SK-N-SH (cell line): Measurements from ENCODE around the gene KSR2. TPM values are rescaled to one million over a fixed set of nuclear protein-coding genes. Genes with fewer than 3 reads are reported as not detected.

Experiments
- CTCF ChIA-PET: fragments of 300-600, 350-600 bp; formaldehyde crosslinking; extraction: SDS; loops from one replicate; lab custom pipeline; 2021; lab: Yijun Ruan, JAX
- POLR2A ChIA-PET: fragments of 350-600 bp; sonication (Branson Sonifier 250); formaldehyde crosslinking; extraction: SDS; loops from one replicate; lab custom pipeline; 2020; ENCODE audit warnings: antibody characterized with exemption, inconsistent platforms; lab: Yijun Ruan, JAX
- DNase-seq: peaks from one replicate; pipeline ENCODE4 v3.0.0; 2012
- H2AFZ ChIP-seq: fragments of 200-600 bp; sonication (generic); 2 replicates; pipeline ENCODE4 v1.8.1; 2016; ENCODE audit warnings: antibody characterized with exemption, mild to moderate bottlenecking, low read depth
- H3F3A ChIP-seq: fragments of 200-600 bp; sonication (generic); replicated peaks from 2 replicates; pipeline ENCODE3; 2016; ENCODE audit warnings: antibody characterized with exemption, mild to moderate bottlenecking; ENCODE audit not compliant: insufficient read depth
- H3K27ac ChIP-seq, 2 experiments: fragments of 200-500 bp in 1 of 2; fragments of 200-600 bp in 1 of 2; sonication (Bioruptor generic) in 1 of 2; sonication (generic), shearing (Covaris generic) in 1 of 2; 2 replicates each; pipeline versions ENCODE4 v1.5.1 to v1.6.1; 2014 to 2016; ENCODE audit warnings: low read depth in 2 of 2, inconsistent platforms in 1 of 2, low read length in 1 of 2, mild to moderate bottlenecking in 1 of 2, mixed read lengths in 1 of 2
- H3K27me3 ChIP-seq: fragments of 200-600 bp; sonication (generic), shearing (Covaris generic); 2 replicates; pipeline ENCODE4 v1.6.1; 2016; ENCODE audit warnings: mixed run types; ENCODE audit not compliant: insufficient read depth
- H3K36me3 ChIP-seq, 2 experiments: fragments of 200-500 bp in 1 of 2; fragments of 200-600 bp in 1 of 2; sonication (Bioruptor generic) in 1 of 2; sonication (generic) in 1 of 2; replicated peaks in 1 of 2; 2 replicates each; pipeline versions ENCODE3 to v1.5.1; 2014 to 2016; ENCODE audit warnings: low read length in 1 of 2, mild to moderate bottlenecking in 1 of 2; ENCODE audit not compliant: insufficient read depth in 2 of 2, control insufficient read depth in 1 of 2
- H3K4me1 ChIP-seq, 2 experiments: fragments of 200-500 bp in 1 of 2; fragments of 200-600 bp in 1 of 2; sonication (Bioruptor generic) in 1 of 2; sonication (generic), shearing (Covaris generic) in 1 of 2; 2 replicates each; pipeline versions ENCODE4 v1.5.1 to v1.6.1; 2014 to 2016; ENCODE audit warnings: low read depth in 1 of 2, low read length in 1 of 2, mixed run types in 1 of 2; ENCODE audit not compliant: insufficient read depth in 2 of 2, control insufficient read depth in 1 of 2
- H3K4me2 ChIP-seq: fragments of 200-600 bp; sonication (generic), shearing (Covaris generic); 2 replicates; pipeline ENCODE4 v1.6.1; 2017; ENCODE audit warnings: mixed run types
- H3K4me3 ChIP-seq, 2 experiments: fragments of 200-500 bp in 1 of 2; fragments of 200-600 bp in 1 of 2; sonication (Bioruptor generic) in 1 of 2; sonication (generic), shearing (Covaris generic) in 1 of 2; 2 replicates each; pipeline versions ENCODE4 v1.5.1 to v1.8.1; 2014 to 2016; ENCODE audit warnings: low read depth in 2 of 2, inconsistent platforms in 1 of 2, low read length in 1 of 2, mild to moderate bottlenecking in 1 of 2, mixed read lengths in 1 of 2, moderate library complexity in 1 of 2
- H3K79me2 ChIP-seq: fragments of 200-600 bp; sonication (generic); 2 replicates; pipeline ENCODE4 v1.8.1; 2017; ENCODE audit warnings: mild to moderate bottlenecking; ENCODE audit not compliant: insufficient read depth
- H3K9ac ChIP-seq: fragments of 200-600 bp; sonication (generic); 2 replicates; pipeline ENCODE4 v1.6.1; 2017; ENCODE audit warnings: mixed run types
- H3K9me2 ChIP-seq: fragments of 200-600 bp; sonication (generic); 2 replicates; pipeline ENCODE4 v1.6.1; 2017; ENCODE audit warnings: mixed run types
- H3K9me3 ChIP-seq: fragments of 200-600 bp; sonication (generic); 2 replicates; pipeline ENCODE4 v1.6.1; 2017; ENCODE audit warnings: mixed run types, mild to moderate bottlenecking, moderate library complexity
- H4K20me1 ChIP-seq: fragments of 200-600 bp; sonication (generic); 2 replicates; pipeline ENCODE4 v1.6.1; 2017; ENCODE audit warnings: mild to moderate bottlenecking, mixed run types; ENCODE audit not compliant: insufficient read depth
- CTCF ChIP-seq: fragments of 200-600 bp; sonication (generic); IDR thresholded peaks from 2 replicates; pipeline ENCODE4 v1.6.1; 2017; ENCODE audit warnings: antibody characterized with exemption, mild to moderate bottlenecking, moderate library complexity
- ELF1 ChIP-seq: IDR thresholded peaks from 2 replicates; pipeline ENCODE4 v1.4.0; 2012
- EZH2phosphoT487 ChIP-seq: fragments of 200-600 bp; sonication (generic); IDR thresholded peaks from 2 replicates; pipeline ENCODE4 v1.6.1; 2017; ENCODE audit warnings: low read depth, mixed run types, mild to moderate bottlenecking, antibody characterized with exemption, moderate library complexity, borderline replicate concordance
- GABPA ChIP-seq: IDR thresholded peaks from 2 replicates; pipeline ENCODE4 v1.4.0; 2012; ENCODE audit warnings: low read depth, mild to moderate bottlenecking
- IRF3 ChIP-seq: fragments of 150-350 bp; IDR thresholded peaks from 2 replicates; pipeline ENCODE4 v1.6.1; 2016; ENCODE audit warnings: mild to moderate bottlenecking, low read depth, low read length
- JUND ChIP-seq: IDR thresholded peaks from 2 replicates; pipeline ENCODE4 v1.4.0; 2012
- MAX ChIP-seq: IDR thresholded peaks from 2 replicates; pipeline ENCODE4 v1.4.0; 2012; ENCODE audit warnings: low read depth
- MXI1 ChIP-seq: IDR thresholded peaks from 2 replicates; pipeline ENCODE4 v1.6.1; 2012; ENCODE audit warnings: mild to moderate bottlenecking, low read depth, low read length, improper control_type of control experiment
- NRF1 ChIP-seq: IDR thresholded peaks from 2 replicates; pipeline ENCODE4 v1.6.1; 2012; ENCODE audit warnings: low read depth, mild to moderate bottlenecking, low read length
- POLR2AphosphoS5 ChIP-seq: IDR thresholded peaks from 2 replicates; pipeline ENCODE4 v1.6.1; 2012; ENCODE audit warnings: low read depth, low read length
- RAD21 ChIP-seq: IDR thresholded peaks from 2 replicates; pipeline ENCODE4 v1.6.1; 2012; ENCODE audit warnings: mild to moderate bottlenecking, low read length
- REST ChIP-seq: IDR thresholded peaks from 2 replicates; pipeline ENCODE4 v1.6.1; 2012; ENCODE audit warnings: mild to moderate bottlenecking, low read depth, low read length, moderate library complexity
- SIN3A ChIP-seq: IDR thresholded peaks from 2 replicates; pipeline ENCODE4 v1.6.1; 2012; ENCODE audit warnings: low read depth, mild to moderate bottlenecking, low read length, moderate library complexity, borderline replicate concordance
- TAF1 ChIP-seq: IDR thresholded peaks from 2 replicates; pipeline ENCODE4 v1.6.1; 2012; ENCODE audit warnings: low read depth, mild to moderate bottlenecking, low read length, moderate library complexity, borderline replicate concordance
- TEAD4 ChIP-seq: IDR thresholded peaks from 2 replicates; pipeline ENCODE4 v1.4.0; 2012; ENCODE audit warnings: mild to moderate bottlenecking, borderline replicate concordance; ENCODE audit not compliant: insufficient read depth
- USF1 ChIP-seq: IDR thresholded peaks from 2 replicates; pipeline ENCODE4 v1.4.0; 2012; ENCODE audit warnings: low read depth, borderline replicate concordance
- WGBS: methylation state at CpG from one replicate; pipeline ENCODE4 v1.1.6; 2017; ENCODE audit warnings: low lambda C conversion rate; 5-methylcytosine and 5-hydroxymethylcytosine counted together
- polyA plus RNA-seq, 3 experiments: library from polyadenylated mRNA; depleted of rRNA; stranded (reverse); fragments of >200 nt; gene quantifications; 2 replicates each; pipeline ENCODE4 v1.2.3, GENCODE V29; 2012

The KSR2 gene
- polyA plus RNA-seq, 1 of the 3 experiments (the other 2 are of a cell fraction): 0.12 TPM

GRCh38 chr12:117912756-117913155, 56.0 kb downstream of the KSR2 start:
- no peak for DNase-seq
- 52% methylated on average over 9 of the region's 9 CpGs for WGBS
- Histone ChIP-seq H2AFZ (no peak overlapping the region), H3K27ac (no peak overlapping the region)
- TF ChIP-seq CTCF (no peak), NRF1 (no peak), IRF3 (no peak), MAX (no peak), POLR2AphosphoS5 (no peak), RAD21 (no peak), ELF1 (no peak), EZH2phosphoT487 (no peak), GABPA (no peak), SIN3A (no peak), TAF1 (no peak), JUND (no peak), REST (no peak), USF1 (no peak), MXI1 (no peak), TEAD4 (no peak)
- TF ChIP-seq, all 33 proteins: peak for 0
- Histone ChIP-seq H3K9ac (no peak overlapping the region), H3K9me2 (no peaks in the 10 kb centered on the region), H3K9me3 (no peaks in the 10 kb centered on the region), H3K27me3 (no peaks in the 10 kb centered on the region), H3K79me2 (no peaks in the 10 kb centered on the region), H4K20me1 (no peaks in the 10 kb centered on the region), H3F3A (no peaks in the 10 kb centered on the region), H3K4me1 (no peaks in the 10 kb centered on the region), H3K4me2 (no peak overlapping the region), H3K4me3 (no peak overlapping the region), H3K36me3 (no peaks in the 10 kb centered on the region)
- ChIA-PET POLR2A (no interaction called here), CTCF (no interaction called here)
